SK-N-SH treated with all-trans-retinoic acid at 6 μM for 48 hours (cell line): ENCODE results near the gene DEPDC5.

Experiments used
- ARNTL ChIP-seq: fragments of 450-650 bp; formaldehyde crosslinking; IDR thresholded peaks from 2 replicates; pipeline ENCODE4 v1.5.0; 2020; ENCODE audit warnings: low read depth, mild to moderate bottlenecking, moderate library complexity, borderline replicate concordance
- ESRRG ChIP-seq: fragments of 250-450 bp; sonication (Bioruptor Pico); IDR thresholded peaks from 2 replicates; pipeline ENCODE4 v1.6.1; 2021; ENCODE audit warnings: mild to moderate bottlenecking
- ISL1 ChIP-seq: fragments of 250-450 bp; sonication (Bioruptor Pico); IDR thresholded peaks from 2 replicates; pipeline ENCODE4 v2.1.2; 2022; ENCODE audit warnings: mild to moderate bottlenecking, moderate library complexity
- PPARA ChIP-seq: fragments of 250-450 bp; sonication (Bioruptor Pico); IDR thresholded peaks from 2 replicates; pipeline ENCODE4 v1.5.0; 2020; ENCODE audit warnings: mild to moderate bottlenecking, borderline replicate concordance
- RARB ChIP-seq: fragments of 250-450 bp; sonication (Bioruptor Pico); IDR thresholded peaks from 2 replicates; pipeline ENCODE4 v1.8.0; 2021; ENCODE audit warnings: mild to moderate bottlenecking, moderate library complexity
- TCF4 ChIP-seq: fragments of 250-450 bp; sonication (Bioruptor Pico); IDR thresholded peaks from 2 replicates; pipeline ENCODE4 v1.8.0; 2021; ENCODE audit warnings: mild to moderate bottlenecking, moderate library complexity, borderline replicate concordance
- ZC3H10 ChIP-seq: fragments of 250-450 bp; sonication (Bioruptor Pico); IDR thresholded peaks from 2 replicates; pipeline ENCODE4 v1.5.1; 2021; ENCODE audit warnings: mild to moderate bottlenecking, moderate library complexity
- ZFP3 ChIP-seq: fragments of 250-450 bp; sonication (Bioruptor Pico); IDR thresholded peaks from 2 replicates; pipeline ENCODE4 v1.5.0; 2020; ENCODE audit warnings: mild to moderate bottlenecking, moderate library complexity
- ZFP30 ChIP-seq: fragments of 450-650 bp; formaldehyde crosslinking; IDR thresholded peaks from 2 replicates; pipeline ENCODE4 v1.5.0; 2022; ENCODE audit warnings: mild to moderate bottlenecking, moderate library complexity
- ZNF565 ChIP-seq: fragments of 450-650 bp; formaldehyde crosslinking; conservative IDR thresholded peaks from 2 replicates; pipeline ENCODE4 v1.5.0; 2020; ENCODE audit warnings: low read depth, mild to moderate bottlenecking, moderate library complexity
- ZNF8 ChIP-seq: fragments of 450-650 bp; formaldehyde crosslinking; IDR thresholded peaks from 2 replicates; pipeline ENCODE4 v1.5.0; 2020; ENCODE audit warnings: mild to moderate bottlenecking, moderate library complexity
- TF ChIP-seq, protein P1 (sequence below): fragments of 250-450 bp; sonication (Bioruptor Pico); IDR thresholded peaks from 2 replicates; pipeline ENCODE4 v1.8.0; 2020; ENCODE audit warnings: mild to moderate bottlenecking, moderate library complexity, borderline replicate concordance
- TF ChIP-seq, protein P2 (sequence below): fragments of 250-450 bp; sonication (Bioruptor Pico); IDR thresholded peaks from 2 replicates; pipeline ENCODE4 v1.8.0; 2021; ENCODE audit warnings: low read depth, mild to moderate bottlenecking, moderate library complexity, borderline replicate concordance
- TF ChIP-seq, protein P3 (sequence below): fragments of 250-450 bp; sonication (Bioruptor Pico); IDR thresholded peaks from 2 replicates; pipeline ENCODE4 v1.5.1; 2020; ENCODE audit warnings: low read depth, mild to moderate bottlenecking, moderate library complexity

DNA sequence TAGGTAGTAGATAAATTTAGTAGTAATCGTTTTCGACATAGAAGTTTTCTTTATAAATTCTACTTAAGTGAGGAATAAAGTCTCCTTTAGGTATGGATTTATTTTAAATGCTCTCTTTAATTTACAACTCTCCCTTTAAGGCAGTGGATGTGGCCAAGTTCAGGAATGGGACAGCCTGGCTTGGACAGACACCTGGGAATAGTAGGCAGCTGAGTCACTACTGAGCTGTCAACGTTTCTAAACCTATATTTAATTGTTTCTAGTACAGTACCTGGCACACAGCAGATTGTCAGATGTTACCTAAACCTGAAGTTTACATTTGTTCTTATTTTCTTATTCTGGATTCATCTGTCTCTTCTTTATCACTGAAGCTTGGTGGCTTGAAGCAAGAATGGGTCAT, 85.1 kb downstream of the DEPDC5 start:
- TF ChIP-seq TCF4 (CRISPR knock-in tag), result no peak
- TF ChIP-seq, protein P1, sequence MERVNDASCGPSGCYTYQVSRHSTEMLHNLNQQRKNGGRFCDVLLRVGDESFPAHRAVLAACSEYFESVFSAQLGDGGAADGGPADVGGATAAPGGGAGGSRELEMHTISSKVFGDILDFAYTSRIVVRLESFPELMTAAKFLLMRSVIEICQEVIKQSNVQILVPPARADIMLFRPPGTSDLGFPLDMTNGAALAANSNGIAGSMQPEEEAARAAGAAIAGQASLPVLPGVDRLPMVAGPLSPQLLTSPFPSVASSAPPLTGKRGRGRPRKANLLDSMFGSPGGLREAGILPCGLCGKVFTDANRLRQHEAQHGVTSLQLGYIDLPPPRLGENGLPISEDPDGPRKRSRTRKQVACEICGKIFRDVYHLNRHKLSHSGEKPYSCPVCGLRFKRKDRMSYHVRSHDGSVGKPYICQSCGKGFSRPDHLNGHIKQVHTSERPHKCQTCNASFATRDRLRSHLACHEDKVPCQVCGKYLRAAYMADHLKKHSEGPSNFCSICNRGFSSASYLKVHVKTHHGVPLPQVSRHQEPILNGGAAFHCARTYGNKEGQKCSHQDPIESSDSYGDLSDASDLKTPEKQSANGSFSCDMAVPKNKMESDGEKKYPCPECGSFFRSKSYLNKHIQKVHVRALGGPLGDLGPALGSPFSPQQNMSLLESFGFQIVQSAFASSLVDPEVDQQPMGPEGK (CRISPR knock-in tag), result no peak
- no peak for TF ChIP-seq ESRRG (CRISPR knock-in tag)
- TF ChIP-seq PPARA (CRISPR knock-in tag), result no peak
- no peak for TF ChIP-seq ARNTL (CRISPR knock-in tag)
- no peak for TF ChIP-seq ZNF8 (CRISPR knock-in tag)
- TF ChIP-seq ISL1 (CRISPR knock-in tag), result no peak
- TF ChIP-seq, protein P2, sequence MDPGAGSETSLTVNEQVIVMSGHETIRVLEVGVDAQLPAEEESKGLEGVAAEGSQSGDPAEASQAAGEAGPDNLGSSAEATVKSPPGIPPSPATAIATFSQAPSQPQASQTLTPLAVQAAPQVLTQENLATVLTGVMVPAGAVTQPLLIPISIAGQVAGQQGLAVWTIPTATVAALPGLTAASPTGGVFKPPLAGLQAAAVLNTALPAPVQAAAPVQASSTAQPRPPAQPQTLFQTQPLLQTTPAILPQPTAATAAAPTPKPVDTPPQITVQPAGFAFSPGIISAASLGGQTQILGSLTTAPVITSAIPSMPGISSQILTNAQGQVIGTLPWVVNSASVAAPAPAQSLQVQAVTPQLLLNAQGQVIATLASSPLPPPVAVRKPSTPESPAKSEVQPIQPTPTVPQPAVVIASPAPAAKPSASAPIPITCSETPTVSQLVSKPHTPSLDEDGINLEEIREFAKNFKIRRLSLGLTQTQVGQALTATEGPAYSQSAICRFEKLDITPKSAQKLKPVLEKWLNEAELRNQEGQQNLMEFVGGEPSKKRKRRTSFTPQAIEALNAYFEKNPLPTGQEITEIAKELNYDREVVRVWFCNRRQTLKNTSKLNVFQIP (CRISPR knock-in tag), result no peak
- TF ChIP-seq RARB (CRISPR knock-in tag), result no peak
- no peak for TF ChIP-seq ZC3H10
- TF ChIP-seq, protein P3, sequence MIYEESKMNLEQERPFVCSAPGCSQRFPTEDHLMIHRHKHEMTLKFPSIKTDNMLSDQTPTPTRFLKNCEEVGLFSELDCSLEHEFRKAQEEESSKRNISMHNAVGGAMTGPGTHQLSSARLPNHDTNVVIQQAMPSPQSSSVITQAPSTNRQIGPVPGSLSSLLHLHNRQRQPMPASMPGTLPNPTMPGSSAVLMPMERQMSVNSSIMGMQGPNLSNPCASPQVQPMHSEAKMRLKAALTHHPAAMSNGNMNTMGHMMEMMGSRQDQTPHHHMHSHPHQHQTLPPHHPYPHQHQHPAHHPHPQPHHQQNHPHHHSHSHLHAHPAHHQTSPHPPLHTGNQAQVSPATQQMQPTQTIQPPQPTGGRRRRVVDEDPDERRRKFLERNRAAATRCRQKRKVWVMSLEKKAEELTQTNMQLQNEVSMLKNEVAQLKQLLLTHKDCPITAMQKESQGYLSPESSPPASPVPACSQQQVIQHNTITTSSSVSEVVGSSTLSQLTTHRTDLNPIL (CRISPR knock-in tag), result no peak
- no peak for TF ChIP-seq ZFP3 (CRISPR knock-in tag)
- TF ChIP-seq ZNF565 (CRISPR knock-in tag), result no peak
- no peak for TF ChIP-seq ZFP30 (CRISPR knock-in tag)
